Measurements from ENCODE around the gene TMUB2.

The TMUB2 gene

DNA sequence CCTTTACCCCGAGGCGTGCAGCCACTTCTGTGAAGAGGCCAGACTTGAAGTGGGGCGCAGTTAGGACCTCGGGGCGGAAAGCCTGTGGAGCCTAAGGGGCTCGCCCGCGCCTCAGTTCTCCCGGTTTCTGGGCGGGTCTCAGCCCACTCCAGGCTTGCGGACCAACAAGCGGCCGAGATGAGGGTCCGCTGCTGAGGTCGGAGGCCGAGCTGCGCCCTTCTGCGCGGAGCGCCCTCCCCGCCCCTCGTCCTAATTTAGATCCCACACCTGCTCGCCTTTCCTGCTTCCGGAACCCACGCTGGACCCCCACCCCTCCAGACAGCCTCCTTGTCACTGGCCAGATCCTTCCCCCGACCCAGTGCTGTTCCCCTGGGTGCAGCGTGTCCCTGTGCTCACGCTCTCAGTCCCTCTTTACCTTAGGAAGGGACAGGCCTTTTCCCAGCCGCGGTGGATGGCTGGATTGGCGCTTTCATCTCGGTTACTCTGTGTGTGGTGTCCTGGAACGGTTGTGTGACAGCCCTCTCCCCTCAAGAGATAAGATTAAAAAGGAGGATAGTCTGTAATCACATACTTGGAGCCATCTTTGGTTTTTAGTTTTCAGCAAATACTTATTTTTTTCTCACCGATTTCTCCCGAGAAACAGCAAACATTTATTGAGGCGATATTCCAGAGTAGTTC lies 13.8 kb downstream of the TMUB2 start:
- Histone ChIP-seq H3K79me2 (ENCODE audit: low read length) (peaks cover 28% of the 10 kb centered on the region), H2AFZ (ENCODE audit: low read depth, low read length) (no peak overlapping the region)

GRCh38 chr17:44202756-44203155 lies 16.0 kb downstream of the TMUB2 start:
- Histone ChIP-seq H2AFZ (ENCODE audit: low read depth, low read length) (no peak overlapping the region), H3K4me2 (ENCODE audit: low read length) (no peak overlapping the region), H4K20me1 (ENCODE audit: insufficient read depth, low read length) (no peaks in the 10 kb centered on the region), H3K27me3 (ENCODE audit: low read depth, low read length) (no peaks in the 10 kb centered on the region), H3K9ac (ENCODE audit: low read length) (no peak overlapping the region), H3K4me3 (ENCODE audit: low read length) (no peak overlapping the region), H3K36me3 (replicated peaks; ENCODE audit: low read depth, low read length) (peaks cover 11% of the 10 kb centered on the region), H3K79me2 (ENCODE audit: low read length) (peaks cover 17% of the 10 kb centered on the region), H3K4me1 (ENCODE audit: low read length) (peaks cover 19% of the 10 kb centered on the region), H3K9me3 (ENCODE audit: insufficient read depth, low read length) (no peaks in the 10 kb centered on the region), H3K27ac (ENCODE audit: low read length) (no peak overlapping the region)
- TF ChIP-seq, protein P1, sequence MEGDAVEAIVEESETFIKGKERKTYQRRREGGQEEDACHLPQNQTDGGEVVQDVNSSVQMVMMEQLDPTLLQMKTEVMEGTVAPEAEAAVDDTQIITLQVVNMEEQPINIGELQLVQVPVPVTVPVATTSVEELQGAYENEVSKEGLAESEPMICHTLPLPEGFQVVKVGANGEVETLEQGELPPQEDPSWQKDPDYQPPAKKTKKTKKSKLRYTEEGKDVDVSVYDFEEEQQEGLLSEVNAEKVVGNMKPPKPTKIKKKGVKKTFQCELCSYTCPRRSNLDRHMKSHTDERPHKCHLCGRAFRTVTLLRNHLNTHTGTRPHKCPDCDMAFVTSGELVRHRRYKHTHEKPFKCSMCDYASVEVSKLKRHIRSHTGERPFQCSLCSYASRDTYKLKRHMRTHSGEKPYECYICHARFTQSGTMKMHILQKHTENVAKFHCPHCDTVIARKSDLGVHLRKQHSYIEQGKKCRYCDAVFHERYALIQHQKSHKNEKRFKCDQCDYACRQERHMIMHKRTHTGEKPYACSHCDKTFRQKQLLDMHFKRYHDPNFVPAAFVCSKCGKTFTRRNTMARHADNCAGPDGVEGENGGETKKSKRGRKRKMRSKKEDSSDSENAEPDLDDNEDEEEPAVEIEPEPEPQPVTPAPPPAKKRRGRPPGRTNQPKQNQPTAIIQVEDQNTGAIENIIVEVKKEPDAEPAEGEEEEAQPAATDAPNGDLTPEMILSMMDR (IDR thresholded peaks at IDR 0.05; ENCODE audit: low read depth, low read length) = no peak
- TF ChIP-seq EZH2phosphoT487 (IDR thresholded peaks at IDR 0.05; ENCODE audit: low read depth) = no peak

More for the DNA sequence above, 13.8 kb downstream of the TMUB2 start:
- Histone ChIP-seq H3K4me1 (ENCODE audit: low read length) (peaks cover 22% of the 10 kb centered on the region), H3K4me3 (ENCODE audit: low read length) (peak overlapping the region; percentile 88), H4K20me1 (ENCODE audit: insufficient read depth, low read length) (no peaks in the 10 kb centered on the region), H3K9ac (ENCODE audit: low read length) (peak overlapping the region; percentile 93), H3K27me3 (ENCODE audit: low read depth, low read length) (no peaks in the 10 kb centered on the region), H3K27ac (ENCODE audit: low read length) (peak overlapping the region; percentile 91), H3K4me2 (ENCODE audit: low read length) (peak overlapping the region; percentile 86), H3K9me3 (ENCODE audit: insufficient read depth, low read length) (no peaks in the 10 kb centered on the region), H3K36me3 (replicated peaks; ENCODE audit: low read depth, low read length) (peaks cover 10% of the 10 kb centered on the region)
- TF ChIP-seq, protein P1 (IDR thresholded peaks at IDR 0.05; ENCODE audit: low read depth, low read length) = no peak
- TF ChIP-seq EZH2phosphoT487 (IDR thresholded peaks at IDR 0.05; ENCODE audit: low read depth) = no peak

DNA sequence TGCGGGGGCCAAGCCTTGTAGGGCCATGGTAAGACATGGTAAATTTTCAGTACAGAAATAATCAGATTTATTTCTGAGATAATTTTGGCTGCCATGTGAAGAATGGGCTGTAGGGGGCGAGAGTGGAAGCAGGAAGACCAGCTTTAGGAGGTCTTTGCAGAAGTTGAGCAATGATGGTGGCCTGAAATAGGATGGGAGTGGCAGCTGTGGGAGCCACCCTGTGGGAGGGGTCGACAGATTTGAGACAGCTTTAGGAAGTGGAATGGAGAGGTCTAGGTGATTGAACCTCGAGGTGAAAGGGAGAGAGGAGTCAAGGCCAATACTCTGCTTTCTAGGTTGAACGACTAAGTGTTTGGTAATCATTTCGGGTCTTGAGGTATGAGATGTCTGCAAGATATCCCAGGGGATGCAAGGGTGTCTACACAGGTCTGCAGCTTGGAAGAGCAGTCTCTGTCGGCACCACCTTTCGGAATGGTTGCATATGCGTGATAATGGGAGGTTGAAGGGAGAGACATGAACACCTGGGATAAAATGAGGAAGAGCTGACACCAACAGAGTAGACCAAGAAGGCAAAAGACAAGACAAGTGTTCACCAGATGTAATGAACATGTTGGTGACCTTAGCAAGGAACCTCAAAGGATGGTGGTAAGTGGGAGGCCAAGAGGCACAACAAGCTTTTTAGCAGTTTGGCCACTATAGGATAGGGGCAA lies 17.1 kb downstream of the TMUB2 start:
- Histone ChIP-seq H3K9ac (ENCODE audit: low read length) (no peak overlapping the region), H3K9me3 (ENCODE audit: insufficient read depth, low read length) (no peaks in the 10 kb centered on the region), H3K27me3 (ENCODE audit: low read depth, low read length) (no peaks in the 10 kb centered on the region), H4K20me1 (ENCODE audit: insufficient read depth, low read length) (no peaks in the 10 kb centered on the region), H3K36me3 (replicated peaks; ENCODE audit: low read depth, low read length) (peaks cover 17% of the 10 kb centered on the region), H3K4me1 (ENCODE audit: low read length) (peaks cover 13% of the 10 kb centered on the region), H3K4me2 (ENCODE audit: low read length) (peak overlapping the region; percentile 40), H3K27ac (ENCODE audit: low read length) (peak overlapping the region; percentile 25; the same call in 1 of the 2 replicates), H3K79me2 (ENCODE audit: low read length) (peaks cover 6% of the 10 kb centered on the region), H2AFZ (ENCODE audit: low read depth, low read length) (no peak overlapping the region), H3K4me3 (ENCODE audit: low read length) (peak overlapping the region; percentile 36)
- TF ChIP-seq, protein P1 (IDR thresholded peaks at IDR 0.05; ENCODE audit: low read depth, low read length) = peak; percentile 73
- no peak for TF ChIP-seq EZH2phosphoT487 (IDR thresholded peaks at IDR 0.05; ENCODE audit: low read depth)

- no peak for TF ChIP-seq EZH2phosphoT487 (IDR thresholded peaks at IDR 0.05; ENCODE audit: low read depth)
- TF ChIP-seq, protein P1 (IDR thresholded peaks at IDR 0.05; ENCODE audit: low read depth, low read length) = no peak
- Histone ChIP-seq H3K9ac (ENCODE audit: low read length) (no peak overlapping the region), H3K9me3 (ENCODE audit: insufficient read depth, low read length) (no peaks in the 10 kb centered on the region), H3K36me3 (replicated peaks; ENCODE audit: low read depth, low read length) (peaks cover 21% of the 10 kb centered on the region), H3K79me2 (ENCODE audit: low read length) (peaks cover 6% of the 10 kb centered on the region; the same call in 1 of the 2 replicates), H3K4me2 (ENCODE audit: low read length) (no peak overlapping the region), H3K27me3 (ENCODE audit: low read depth, low read length) (no peaks in the 10 kb centered on the region), H2AFZ (ENCODE audit: low read depth, low read length) (no peak overlapping the region), H4K20me1 (ENCODE audit: insufficient read depth, low read length) (no peaks in the 10 kb centered on the region), H3K27ac (ENCODE audit: low read length) (0 out of 2 replicates have a peak overlapping the region, but pooled peaks have one; percentile 25), H3K4me3 (ENCODE audit: low read length) (no peak overlapping the region), H3K4me1 (ENCODE audit: low read length) (peaks cover 16% of the 10 kb centered on the region)
These were observed 17.7 kb downstream of the TMUB2 start for GRCh38 chr17:44204441-44204882.
